Measurements from ENCODE around the gene FRMD4A.

DNA sequence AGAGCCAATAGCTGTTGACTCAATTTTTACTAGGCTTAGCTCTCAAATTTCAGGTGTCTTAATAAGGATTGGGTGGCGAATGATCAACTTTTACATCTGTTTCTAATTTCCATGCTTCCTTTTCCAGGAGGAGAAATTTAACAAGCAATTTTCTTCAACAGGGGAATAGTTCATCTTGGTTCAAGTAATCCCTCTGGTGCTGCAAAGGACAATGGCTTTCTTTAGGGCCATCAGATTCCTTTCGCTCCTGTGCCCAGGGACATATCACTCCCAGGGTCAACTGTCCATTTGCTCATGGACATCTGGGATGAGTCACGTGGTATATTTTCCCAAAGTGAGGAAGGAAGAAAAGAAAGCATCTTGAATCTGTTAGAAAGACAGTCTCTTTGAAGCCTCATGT is 313.3 kb downstream of the FRMD4A start:
- TF ChIP-seq CTCF (IDR thresholded peaks at IDR 0.05; ENCODE audit: insufficient read depth, low read length) (no peak), GABPA (IDR thresholded peaks at IDR 0.05; ENCODE audit: low read depth) (no peak), REST (IDR thresholded peaks at IDR 0.05; ENCODE audit: insufficient replicate concordance, low read depth) (no peak), POLR2AphosphoS5 (IDR thresholded peaks at IDR 0.05; ENCODE audit: low read depth) (no peak), SPI1 (IDR thresholded peaks at IDR 0.05; ENCODE audit: borderline replicate concordance, low read depth) (no peak)

Data from HL-60 (cell line).